H9 (cell line): ENCODE data around the gene DNER. TPM values are rescaled to one million over a fixed set of nuclear protein-coding genes. Genes with fewer than 3 reads are reported as not detected.

Source experiments
- DNase-seq: peaks from one replicate; pipeline ENCODE4 v3.0.0-alpha.2; 2017
- H2AFZ ChIP-seq: one replicate; pipeline ENCODE4 v1.6.1; 2013; ENCODE audit warnings: mild to moderate bottlenecking, low read length, control low read depth, moderate library complexity
- H2AK5ac ChIP-seq: 2 replicates; pipeline ENCODE4 v1.6.1; 2013; ENCODE audit warnings: low read length, control low read depth, mixed read lengths; ENCODE audit not compliant: insufficient read length
- H2BK120ac ChIP-seq: one replicate; pipeline ENCODE4 v1.6.1; 2013; ENCODE audit warnings: low read depth, mild to moderate bottlenecking, low read length, control low read depth, inconsistent platforms; ENCODE audit not compliant: poor library complexity, severe bottlenecking
- H2BK12ac ChIP-seq: 2 replicates; pipeline ENCODE4 v1.6.1; 2013; ENCODE audit warnings: low read length, control low read depth, mixed read lengths, low read depth; ENCODE audit not compliant: insufficient read length
- H2BK15ac ChIP-seq: 2 replicates; pipeline ENCODE4 v1.6.1; 2013; ENCODE audit warnings: low read depth, low read length, control low read depth
- H2BK20ac ChIP-seq: one replicate; pipeline ENCODE4 v1.6.1; 2013; ENCODE audit warnings: low read depth, mild to moderate bottlenecking, low read length, control low read depth, inconsistent platforms; ENCODE audit not compliant: poor library complexity, severe bottlenecking
- H2BK5ac ChIP-seq: 2 replicates; pipeline ENCODE4 v1.6.1; 2013; ENCODE audit warnings: low read length, control low read depth, mixed read lengths; ENCODE audit not compliant: insufficient read length
- H3K14ac ChIP-seq: 2 replicates; pipeline ENCODE4 v1.6.1; 2013; ENCODE audit warnings: low read length, control low read depth; ENCODE audit not compliant: insufficient read depth
- H3K18ac ChIP-seq: 2 replicates; pipeline ENCODE4 v1.6.1; 2013; ENCODE audit warnings: low read depth, mild to moderate bottlenecking, mixed read lengths, low read length, control low read depth; ENCODE audit not compliant: insufficient read length
- H3K23ac ChIP-seq: 2 replicates; pipeline ENCODE4 v1.6.1; 2013; ENCODE audit warnings: low read length, control low read depth, mixed read lengths, low read depth; ENCODE audit not compliant: insufficient read length
- H3K23me2 ChIP-seq: 2 replicates; pipeline ENCODE4 v1.6.1; 2013; ENCODE audit warnings: low read depth, mild to moderate bottlenecking, mixed read lengths, low read length, control low read depth; ENCODE audit not compliant: insufficient read length, poor library complexity, severe bottlenecking
- H3K27ac ChIP-seq: 2 replicates; pipeline ENCODE4 v1.5.1; 2013; ENCODE audit warnings: low read length, control low read depth, mixed read lengths, low read depth; ENCODE audit not compliant: insufficient read length
- H3K27me3 ChIP-seq: 2 replicates; pipeline ENCODE4 v1.6.1; 2013; ENCODE audit warnings: low read length, control low read depth, inconsistent platforms; ENCODE audit not compliant: insufficient read depth
- H3K4ac ChIP-seq: 2 replicates; pipeline ENCODE4 v1.6.1; 2013; ENCODE audit warnings: low read depth, mild to moderate bottlenecking, control low read depth, inconsistent platforms, low read length, moderate library complexity
- H3K4me1 ChIP-seq: 2 replicates; pipeline ENCODE4 v1.6.1; 2013; ENCODE audit warnings: low read length, control low read depth, inconsistent platforms; ENCODE audit not compliant: insufficient read depth
- H3K4me2 ChIP-seq: 2 replicates; pipeline ENCODE4 v1.6.1; 2013; ENCODE audit warnings: low read length, control low read depth, mixed read lengths; ENCODE audit not compliant: insufficient read length, insufficient read depth
- H3K56ac ChIP-seq: 2 replicates; pipeline ENCODE4 v1.6.1; 2013; ENCODE audit warnings: low read depth, mild to moderate bottlenecking, mixed read lengths, low read length, control low read depth; ENCODE audit not compliant: insufficient read length
- H3K79me1 ChIP-seq: 2 replicates; pipeline ENCODE4 v1.6.1; 2013; ENCODE audit warnings: low read depth, mild to moderate bottlenecking, moderate library complexity, low read length, control low read depth, inconsistent platforms; ENCODE audit not compliant: insufficient read depth, poor library complexity, severe bottlenecking
- H3K79me2 ChIP-seq: 2 replicates; pipeline ENCODE4 v1.6.1; 2013; ENCODE audit warnings: low read length, control low read depth, inconsistent platforms; ENCODE audit not compliant: insufficient read depth
- H3K9ac ChIP-seq: 2 replicates; pipeline ENCODE4 v1.6.1; 2013; ENCODE audit warnings: low read length, control low read depth, mixed read lengths; ENCODE audit not compliant: insufficient read length; ENCODE audit errors: extremely low read depth
- H3K9me3 ChIP-seq: one replicate; pipeline ENCODE4 v1.6.1; 2013; ENCODE audit warnings: low read depth, low read length, inconsistent platforms; ENCODE audit not compliant: control insufficient read depth
- H3T11ph ChIP-seq: one replicate; pipeline ENCODE4 v1.6.1; 2013; ENCODE audit warnings: mild to moderate bottlenecking, low read length, control low read depth, inconsistent platforms
- H4K20me1 ChIP-seq: one replicate; pipeline ENCODE4 v1.6.1; 2013; ENCODE audit not compliant: control insufficient read depth, insufficient read length, insufficient read depth
- H4K5ac ChIP-seq: 2 replicates; pipeline ENCODE4 v1.6.1; 2013; ENCODE audit warnings: low read depth, mild to moderate bottlenecking, mixed read lengths, low read length, control low read depth; ENCODE audit not compliant: insufficient read length
- H4K8ac ChIP-seq: replicated peaks from 2 replicates; pipeline ENCODE4 v1.6.1; 2013; ENCODE audit warnings: low read length, control low read depth, mixed read lengths, low read depth; ENCODE audit not compliant: insufficient read length
- H4K91ac ChIP-seq: 2 replicates; pipeline ENCODE4 v1.6.1; 2013; ENCODE audit warnings: low read depth, mild to moderate bottlenecking, moderate library complexity, mixed read lengths, low read length, control low read depth; ENCODE audit not compliant: insufficient read length
- H3K27ac Mint-ChIP-seq, 3 experiments: 2 replicates in 2 of 3; 3 replicates in 1 of 3; pipeline ENCODE4 v1.8.0; 2020 to 2021; ENCODE audit warnings: mixed read lengths in 3 of 3, mild to moderate bottlenecking in 1 of 3, moderate library complexity in 1 of 3
- H3K27me3 Mint-ChIP-seq: 2 replicates; pipeline ENCODE4 v1.8.0; 2021; ENCODE audit warnings: low read depth, mild to moderate bottlenecking, moderate library complexity, mixed read lengths
- H3K36me3 Mint-ChIP-seq, 3 experiments: 2 replicates in 2 of 3; 3 replicates in 1 of 3; pipeline ENCODE4 v1.8.0; 2020 to 2021; ENCODE audit warnings: low read depth in 3 of 3, mixed read lengths in 3 of 3; ENCODE audit not compliant: insufficient read depth in 1 of 3
- H3K4me1 Mint-ChIP-seq, 2 experiments: 2 replicates each; pipeline ENCODE4 v1.8.0; 2020; ENCODE audit warnings: mixed read lengths in 2 of 2
- H3K4me3 Mint-ChIP-seq, 2 experiments: 2 replicates in 1 of 2; 3 replicates in 1 of 2; pipeline ENCODE4 v1.8.0; 2020 to 2021; ENCODE audit warnings: mild to moderate bottlenecking in 2 of 2, mixed read lengths in 2 of 2, moderate library complexity in 1 of 2
- H3K9me3 Mint-ChIP-seq, 2 experiments: 2 replicates in 1 of 2; 3 replicates in 1 of 2; pipeline ENCODE4 v1.8.0; 2020; ENCODE audit warnings: mild to moderate bottlenecking in 2 of 2, mixed read lengths in 2 of 2, moderate library complexity in 1 of 2
- WGBS: extraction: QIAGEN DNeasy Blood & Tissue Kit; methylation state at CpG from one replicate; pipeline ENCODE4 v1.1.7; 2013; ENCODE audit warnings: missing lambda C conversion rate, low lambda C conversion rate, mixed read lengths; ENCODE audit not compliant: insufficient read length; ENCODE audit errors: extremely low coverage; 5-methylcytosine and 5-hydroxymethylcytosine counted together
- total RNA-seq: library from RNA; stranded (reverse); gene quantifications from 2 replicates; pipeline ENCODE4 v1.2.1, GENCODE V29; 2021
- TF ChIP-seq, protein P1 (sequence below): fragments of 200-600 bp; sonication (generic); conservative IDR thresholded peaks from 3 replicates; pipeline ENCODE4 v1.8.0; 2021; ENCODE audit warnings: antibody characterized with exemption, mild to moderate bottlenecking

DNER gene
- total RNA-seq, 1 experiment from 2014 or later, result 1.0 TPM

DNA sequence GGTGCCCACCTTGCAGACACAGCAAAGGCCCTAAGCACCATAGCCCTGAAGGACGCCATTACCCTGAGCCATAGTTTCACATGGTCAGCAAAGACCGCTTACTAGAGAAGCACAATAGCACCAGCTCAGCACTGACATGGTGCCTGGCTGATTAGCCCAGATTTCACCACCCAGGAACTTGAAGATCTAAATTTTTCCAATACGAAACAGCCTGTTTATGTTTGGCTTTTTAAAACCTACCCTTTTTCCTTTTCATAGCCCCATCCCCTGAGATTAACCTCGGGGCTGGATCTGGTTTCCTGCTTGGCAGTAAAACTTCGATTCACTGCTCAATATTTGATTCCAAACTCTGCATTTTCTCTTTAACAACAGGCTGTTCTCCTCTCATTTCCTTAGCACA is 284.8 kb downstream of the DNER start:
- TF ChIP-seq, protein P1, sequence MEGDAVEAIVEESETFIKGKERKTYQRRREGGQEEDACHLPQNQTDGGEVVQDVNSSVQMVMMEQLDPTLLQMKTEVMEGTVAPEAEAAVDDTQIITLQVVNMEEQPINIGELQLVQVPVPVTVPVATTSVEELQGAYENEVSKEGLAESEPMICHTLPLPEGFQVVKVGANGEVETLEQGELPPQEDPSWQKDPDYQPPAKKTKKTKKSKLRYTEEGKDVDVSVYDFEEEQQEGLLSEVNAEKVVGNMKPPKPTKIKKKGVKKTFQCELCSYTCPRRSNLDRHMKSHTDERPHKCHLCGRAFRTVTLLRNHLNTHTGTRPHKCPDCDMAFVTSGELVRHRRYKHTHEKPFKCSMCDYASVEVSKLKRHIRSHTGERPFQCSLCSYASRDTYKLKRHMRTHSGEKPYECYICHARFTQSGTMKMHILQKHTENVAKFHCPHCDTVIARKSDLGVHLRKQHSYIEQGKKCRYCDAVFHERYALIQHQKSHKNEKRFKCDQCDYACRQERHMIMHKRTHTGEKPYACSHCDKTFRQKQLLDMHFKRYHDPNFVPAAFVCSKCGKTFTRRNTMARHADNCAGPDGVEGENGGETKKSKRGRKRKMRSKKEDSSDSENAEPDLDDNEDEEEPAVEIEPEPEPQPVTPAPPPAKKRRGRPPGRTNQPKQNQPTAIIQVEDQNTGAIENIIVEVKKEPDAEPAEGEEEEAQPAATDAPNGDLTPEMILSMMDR, result no peak
- no peak overlapping the region for H3K4me3 Mint-ChIP-seq
- H3K36me3 Mint-ChIP-seq, result no peaks in the 10 kb centered on the region
- H3K23me2 ChIP-seq, result no peaks in the 10 kb centered on the region
- DNase-seq, result no peak
- H3K79me2 ChIP-seq, result no peaks in the 10 kb centered on the region
- H3K27me3 Mint-ChIP-seq, result no peaks in the 10 kb centered on the region
- WGBS, result no CpG with 5 or more reads among the region's 5 CpGs
- no peaks in the 10 kb centered on the region for H3K79me1 ChIP-seq
- H3K9me3 Mint-ChIP-seq, result no peaks in the 10 kb centered on the region
- H3K56ac ChIP-seq, result no peak overlapping the region
- H3K27ac ChIP-seq, result no peak overlapping the region
- H3K27ac Mint-ChIP-seq, result no peak overlapping the region; a peak in 1 of 7 replicates
- H3K27me3 ChIP-seq, result no peaks in the 10 kb centered on the region
- no peak overlapping the region for H3K18ac ChIP-seq
- H4K8ac ChIP-seq, result no peak overlapping the region
- no peak overlapping the region for H4K91ac ChIP-seq
- H3K4ac ChIP-seq, result no peak overlapping the region
- no peak overlapping the region for H3K4me2 ChIP-seq
- no peak overlapping the region for H2AFZ ChIP-seq
- no peaks in the 10 kb centered on the region for H3K9me3 ChIP-seq
- H2BK5ac ChIP-seq, result no peak overlapping the region
- H2AK5ac ChIP-seq, result no peak overlapping the region
- no peaks in the 10 kb centered on the region for H3K4me1 Mint-ChIP-seq
- no peak overlapping the region for H3K14ac ChIP-seq
- H2BK12ac ChIP-seq, result no peak overlapping the region
- H3K9ac ChIP-seq, result no peak overlapping the region
- H3K23ac ChIP-seq, result no peak overlapping the region
- H2BK120ac ChIP-seq, result no peak overlapping the region
- H3K4me1 ChIP-seq, result no peaks in the 10 kb centered on the region
- H4K20me1 ChIP-seq, result no peaks in the 10 kb centered on the region
- no peak overlapping the region for H2BK15ac ChIP-seq
- no peak overlapping the region for H3T11ph ChIP-seq
- no peak overlapping the region for H4K5ac ChIP-seq
- H2BK20ac ChIP-seq, result no peak overlapping the region
